Osteocyte (in vitro differentiated cells): ENCODE results near the gene SOAT2. TPM values are rescaled to one million over a fixed set of nuclear protein-coding genes. Genes with fewer than 3 reads are reported as not detected.

ENCODE experiments used
- DNase-seq: peaks from one replicate; pipeline ENCODE4 v3.0.0; 2021; ENCODE audit warnings: mixed read lengths; ENCODE audit not compliant: unreplicated experiment; ENCODE audit errors: extremely low spot score
- H3K27ac Mint-ChIP-seq: one replicate; pipeline ENCODE4 v1.8.0; 2021; ENCODE audit warnings: mild to moderate bottlenecking, mixed read lengths; ENCODE audit not compliant: unreplicated experiment
- H3K27me3 Mint-ChIP-seq: one replicate; pipeline ENCODE4 v1.8.0; 2021; ENCODE audit warnings: mixed read lengths; ENCODE audit not compliant: unreplicated experiment
- H3K36me3 Mint-ChIP-seq: one replicate; pipeline ENCODE4 v1.8.0; 2021; ENCODE audit warnings: mixed read lengths; ENCODE audit not compliant: unreplicated experiment
- H3K4me1 Mint-ChIP-seq: one replicate; pipeline ENCODE4 v1.8.0; 2021; ENCODE audit warnings: mixed read lengths; ENCODE audit not compliant: unreplicated experiment
- H3K4me3 Mint-ChIP-seq: one replicate; pipeline ENCODE4 v1.8.0; 2021; ENCODE audit warnings: mild to moderate bottlenecking, moderate library complexity, mixed read lengths; ENCODE audit not compliant: unreplicated experiment
- H3K9me3 Mint-ChIP-seq: one replicate; pipeline ENCODE4 v1.8.0; 2021; ENCODE audit warnings: mixed read lengths; ENCODE audit not compliant: unreplicated experiment
- CTCF ChIP-seq: fragments of 200-600 bp; sonication (generic); IDR thresholded peaks from 2 replicates; pipeline ENCODE4 v1.5.0; 2021; ENCODE audit warnings: antibody characterized with exemption, mild to moderate bottlenecking, moderate library complexity
- total RNA-seq: library from RNA; stranded (reverse); gene quantifications from 2 replicates; pipeline ENCODE4 v1.2.1, GENCODE V29; 2021

Gene SOAT2
- total RNA-seq, 1 donor from 2014 or later = not detected

GRCh38 chr12:53060064-53060720 lies 43.1 kb upstream of the SOAT2 start:
- Mint-ChIP-seq H3K4me3 (no peak overlapping the region), H3K4me1 (peaks cover 57% of the 10 kb centered on the region), H3K27ac (peak overlapping the region; percentile 14), H3K9me3 (no peaks in the 10 kb centered on the region), H3K27me3 (no peaks in the 10 kb centered on the region), H3K36me3 (peaks cover 34% of the 10 kb centered on the region)
- no peak for DNase-seq
- TF ChIP-seq CTCF = no peak

- Mint-ChIP-seq H3K9me3 (no peaks in the 10 kb centered on the region), H3K4me3 (no peak overlapping the region), H3K27me3 (no peaks in the 10 kb centered on the region), H3K4me1 (peaks cover 59% of the 10 kb centered on the region), H3K27ac (peak overlapping the region; percentile 50), H3K36me3 (peaks cover 32% of the 10 kb centered on the region)
- DNase-seq = peak; percentile 83
- no peak for TF ChIP-seq CTCF
These were observed 42.5 kb upstream of the SOAT2 start for GRCh38 chr12:53060721-53061276.

- peaks cover 63% of the 10 kb centered on the region for H3K4me1 Mint-ChIP-seq
- peak overlapping the region; percentile 50 for H3K27ac Mint-ChIP-seq
- TF ChIP-seq CTCF = peak; percentile 7
- no peak overlapping the region for H3K4me3 Mint-ChIP-seq
- H3K27me3 Mint-ChIP-seq = no peaks in the 10 kb centered on the region
- DNase-seq = no peak
- H3K9me3 Mint-ChIP-seq = no peaks in the 10 kb centered on the region
- peaks cover 30% of the 10 kb centered on the region for H3K36me3 Mint-ChIP-seq
These were observed 41.8 kb upstream of the SOAT2 start for GRCh38 chr12:53061404-53062010.

DNA sequence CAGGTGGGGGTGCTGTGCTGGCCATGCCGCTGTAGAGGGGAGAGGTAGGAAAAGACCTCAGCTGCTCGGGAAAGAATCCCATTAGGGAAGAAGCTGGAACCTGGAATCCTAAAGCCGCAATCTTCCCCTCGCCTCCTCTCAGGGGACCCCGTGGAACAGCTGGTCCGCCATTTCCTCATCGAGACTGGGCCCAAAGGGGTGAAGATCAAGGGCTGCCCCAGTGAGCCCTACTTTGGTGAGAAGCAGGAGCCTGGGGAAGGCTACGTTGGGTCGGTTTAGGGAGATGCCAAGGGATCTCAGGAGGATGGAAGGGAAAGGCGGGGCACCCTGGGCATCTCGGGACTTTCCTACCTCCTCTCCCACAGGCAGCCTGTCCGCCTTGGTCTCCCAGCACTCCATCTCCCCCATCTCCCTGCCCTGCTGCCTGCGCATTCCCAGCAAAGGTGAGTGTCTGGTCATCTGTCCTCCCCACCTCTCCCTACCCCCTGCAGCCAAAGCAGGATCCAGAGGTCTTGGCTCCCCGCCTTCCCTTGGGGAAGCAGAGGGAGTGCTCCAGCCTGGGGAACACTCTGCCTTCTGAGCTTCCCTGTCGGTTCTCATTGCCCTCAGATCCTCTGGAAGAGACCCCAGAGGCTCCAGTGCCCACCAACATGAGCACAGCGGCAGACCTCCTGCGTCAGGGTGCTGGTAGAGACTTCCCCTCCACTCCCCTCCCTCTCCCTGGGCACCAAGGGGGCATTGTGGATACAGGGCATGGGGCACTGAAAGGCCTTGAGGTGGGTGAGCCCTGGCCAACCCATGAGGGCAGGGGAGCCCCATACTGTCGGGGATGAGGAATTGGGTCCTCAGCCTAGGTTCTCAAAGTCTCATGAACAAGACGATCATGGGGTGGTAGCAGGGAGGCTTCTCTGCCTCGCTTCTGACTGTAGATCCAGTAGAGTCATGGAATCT lies 41.0 kb upstream of the SOAT2 start:
- no peak for TF ChIP-seq CTCF
- Mint-ChIP-seq H3K4me1 (peaks cover 68% of the 10 kb centered on the region), H3K27ac (peak overlapping the region; percentile 68), H3K27me3 (no peaks in the 10 kb centered on the region), H3K36me3 (peaks cover 25% of the 10 kb centered on the region), H3K4me3 (no peak overlapping the region), H3K9me3 (no peaks in the 10 kb centered on the region)
- DNase-seq = no peak
